HepG2 (cell line): ENCODE measurements around the gene ARHGEF16.

Experiments used
- ETV6 ChIP-seq: sonication (generic); formaldehyde crosslinking; conservative IDR thresholded peaks from 2 replicates; pipeline ENCODE4 v1.4.0; 2020; ENCODE audit warnings: missing genetic modification reagents
- EZH2 ChIP-seq: conservative IDR thresholded peaks from 2 replicates; pipeline ENCODE4 v1.6.1; 2012; ENCODE audit warnings: mild to moderate bottlenecking, low read depth, low read length, moderate library complexity
- ZFAT ChIP-seq: sonication (generic); formaldehyde crosslinking; conservative IDR thresholded peaks from 2 replicates; pipeline ENCODE4 v1.8.1; 2023; ENCODE audit warnings: missing genetic modification reagents, inconsistent platforms
- TF ChIP-seq, protein P1 (sequence below): sonication (generic); formaldehyde crosslinking; IDR thresholded peaks from 2 replicates; pipeline ENCODE4 v1.5.0; 2020; ENCODE audit warnings: mild to moderate bottlenecking, missing genetic modification reagents, moderate library complexity
- TF ChIP-seq, protein P2 (sequence below): sonication (generic); formaldehyde crosslinking; conservative IDR thresholded peaks from 2 replicates; pipeline ENCODE4 v1.8.0; 2022; ENCODE audit warnings: mild to moderate bottlenecking, moderate library complexity, missing genetic modification reagents

DNA sequence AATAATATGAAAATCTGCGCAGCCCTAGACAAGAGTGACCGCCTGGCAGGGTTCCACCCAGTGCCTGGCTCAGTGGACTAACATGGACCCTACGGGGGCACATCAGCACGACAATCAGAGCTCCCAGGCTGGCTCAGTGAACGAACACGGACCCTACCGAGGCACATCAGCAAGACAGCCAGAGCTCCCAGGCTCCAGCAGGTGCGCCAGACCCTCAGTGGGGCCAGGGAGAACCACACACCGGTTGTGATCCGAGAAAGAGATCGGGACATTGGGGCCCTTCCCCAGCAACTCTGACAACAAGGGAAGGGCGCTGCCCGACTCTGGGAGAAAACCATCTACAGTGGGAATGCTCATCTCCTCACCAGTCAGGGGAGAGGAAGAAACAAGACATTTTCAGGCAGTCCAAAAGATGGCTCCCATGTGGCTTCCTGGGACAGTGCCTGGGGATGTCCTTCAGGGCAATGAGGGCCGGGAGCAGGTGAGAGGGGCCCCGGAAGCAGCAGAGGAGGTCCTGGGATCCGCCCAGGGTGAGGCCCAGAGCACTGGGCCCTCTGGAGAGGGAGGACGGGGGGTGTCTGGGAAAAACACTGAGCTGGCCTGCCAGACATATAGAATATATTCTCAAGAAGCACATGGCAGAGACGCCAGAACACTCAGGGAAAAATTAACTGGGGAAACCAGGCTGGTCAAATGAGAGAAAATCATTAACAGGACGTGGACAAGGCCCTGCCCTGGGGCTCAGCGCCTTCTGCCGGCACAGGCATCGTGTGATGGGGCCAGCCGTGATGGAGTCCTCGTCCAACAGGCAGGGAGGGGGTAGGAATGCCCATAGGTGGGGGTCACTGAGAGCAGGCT is 4.8 kb downstream of the ARHGEF16 start:
- TF ChIP-seq ETV6 (CRISPR knock-in tag) (no peak), ZFAT (CRISPR knock-in tag) (no peak), EZH2 (no peak)
- TF ChIP-seq, protein P1, sequence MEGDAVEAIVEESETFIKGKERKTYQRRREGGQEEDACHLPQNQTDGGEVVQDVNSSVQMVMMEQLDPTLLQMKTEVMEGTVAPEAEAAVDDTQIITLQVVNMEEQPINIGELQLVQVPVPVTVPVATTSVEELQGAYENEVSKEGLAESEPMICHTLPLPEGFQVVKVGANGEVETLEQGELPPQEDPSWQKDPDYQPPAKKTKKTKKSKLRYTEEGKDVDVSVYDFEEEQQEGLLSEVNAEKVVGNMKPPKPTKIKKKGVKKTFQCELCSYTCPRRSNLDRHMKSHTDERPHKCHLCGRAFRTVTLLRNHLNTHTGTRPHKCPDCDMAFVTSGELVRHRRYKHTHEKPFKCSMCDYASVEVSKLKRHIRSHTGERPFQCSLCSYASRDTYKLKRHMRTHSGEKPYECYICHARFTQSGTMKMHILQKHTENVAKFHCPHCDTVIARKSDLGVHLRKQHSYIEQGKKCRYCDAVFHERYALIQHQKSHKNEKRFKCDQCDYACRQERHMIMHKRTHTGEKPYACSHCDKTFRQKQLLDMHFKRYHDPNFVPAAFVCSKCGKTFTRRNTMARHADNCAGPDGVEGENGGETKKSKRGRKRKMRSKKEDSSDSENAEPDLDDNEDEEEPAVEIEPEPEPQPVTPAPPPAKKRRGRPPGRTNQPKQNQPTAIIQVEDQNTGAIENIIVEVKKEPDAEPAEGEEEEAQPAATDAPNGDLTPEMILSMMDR (CRISPR knock-in tag), result no peak
- TF ChIP-seq, protein P2, sequence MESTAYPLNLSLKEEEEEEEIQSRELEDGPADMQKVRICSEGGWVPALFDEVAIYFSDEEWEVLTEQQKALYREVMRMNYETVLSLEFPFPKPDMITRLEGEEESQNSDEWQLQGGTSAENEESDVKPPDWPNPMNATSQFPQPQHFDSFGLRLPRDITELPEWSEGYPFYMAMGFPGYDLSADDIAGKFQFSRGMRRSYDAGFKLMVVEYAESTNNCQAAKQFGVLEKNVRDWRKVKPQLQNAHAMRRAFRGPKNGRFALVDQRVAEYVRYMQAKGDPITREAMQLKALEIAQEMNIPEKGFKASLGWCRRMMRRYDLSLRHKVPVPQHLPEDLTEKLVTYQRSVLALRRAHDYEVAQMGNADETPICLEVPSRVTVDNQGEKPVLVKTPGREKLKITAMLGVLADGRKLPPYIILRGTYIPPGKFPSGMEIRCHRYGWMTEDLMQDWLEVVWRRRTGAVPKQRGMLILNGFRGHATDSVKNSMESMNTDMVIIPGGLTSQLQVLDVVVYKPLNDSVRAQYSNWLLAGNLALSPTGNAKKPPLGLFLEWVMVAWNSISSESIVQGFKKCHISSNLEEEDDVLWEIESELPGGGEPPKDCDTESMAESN (CRISPR knock-in tag), result no peak
